ENCODE measurements around the gene GALNT14.

DNA sequence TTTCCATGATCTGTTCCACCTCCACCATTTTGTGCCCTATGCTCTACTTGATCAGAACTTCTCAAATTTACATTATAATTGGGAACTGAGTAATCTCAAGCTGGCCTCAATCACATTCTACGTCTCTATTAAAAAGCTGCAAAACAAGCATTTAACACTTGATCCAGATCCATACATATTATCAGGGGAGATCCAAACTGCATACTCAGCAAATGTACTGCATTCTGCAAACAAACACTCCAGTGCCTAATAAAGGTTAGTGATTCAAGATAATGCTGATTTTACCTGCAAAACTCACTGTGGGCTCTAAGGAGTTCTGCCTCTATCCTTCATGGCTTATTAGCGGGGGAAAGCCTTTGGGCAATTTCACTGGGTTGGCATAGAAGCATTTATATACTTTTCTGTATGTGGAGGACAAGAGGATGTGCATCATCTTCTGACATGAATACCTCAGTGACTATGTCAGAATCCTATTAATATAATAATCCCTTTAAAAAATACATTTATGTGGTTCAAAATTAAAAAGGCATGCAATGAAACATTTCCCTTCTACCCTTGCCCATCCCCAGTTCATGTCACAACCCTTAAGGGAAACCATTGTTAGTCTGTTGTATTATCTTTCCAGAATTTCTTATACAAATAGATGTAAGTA is 40.2 kb downstream of the GALNT14 start:
- TF ChIP-seq, protein P1, sequence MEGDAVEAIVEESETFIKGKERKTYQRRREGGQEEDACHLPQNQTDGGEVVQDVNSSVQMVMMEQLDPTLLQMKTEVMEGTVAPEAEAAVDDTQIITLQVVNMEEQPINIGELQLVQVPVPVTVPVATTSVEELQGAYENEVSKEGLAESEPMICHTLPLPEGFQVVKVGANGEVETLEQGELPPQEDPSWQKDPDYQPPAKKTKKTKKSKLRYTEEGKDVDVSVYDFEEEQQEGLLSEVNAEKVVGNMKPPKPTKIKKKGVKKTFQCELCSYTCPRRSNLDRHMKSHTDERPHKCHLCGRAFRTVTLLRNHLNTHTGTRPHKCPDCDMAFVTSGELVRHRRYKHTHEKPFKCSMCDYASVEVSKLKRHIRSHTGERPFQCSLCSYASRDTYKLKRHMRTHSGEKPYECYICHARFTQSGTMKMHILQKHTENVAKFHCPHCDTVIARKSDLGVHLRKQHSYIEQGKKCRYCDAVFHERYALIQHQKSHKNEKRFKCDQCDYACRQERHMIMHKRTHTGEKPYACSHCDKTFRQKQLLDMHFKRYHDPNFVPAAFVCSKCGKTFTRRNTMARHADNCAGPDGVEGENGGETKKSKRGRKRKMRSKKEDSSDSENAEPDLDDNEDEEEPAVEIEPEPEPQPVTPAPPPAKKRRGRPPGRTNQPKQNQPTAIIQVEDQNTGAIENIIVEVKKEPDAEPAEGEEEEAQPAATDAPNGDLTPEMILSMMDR (IDR thresholded peaks at IDR 0.05), result no peak
- no peak for TF ChIP-seq POLR2A (IDR thresholded peaks at IDR 0.05)

All from transverse colon (tissue), 3 donors.